ENCODE data around the gene IDH3G. TPM values are rescaled to one million over a fixed set of nuclear protein-coding genes. Genes with fewer than 3 reads are reported as not detected.

The IDH3G gene
- total RNA-seq, result 37.4 and 40.2 TPM in 2 replicates

DNA sequence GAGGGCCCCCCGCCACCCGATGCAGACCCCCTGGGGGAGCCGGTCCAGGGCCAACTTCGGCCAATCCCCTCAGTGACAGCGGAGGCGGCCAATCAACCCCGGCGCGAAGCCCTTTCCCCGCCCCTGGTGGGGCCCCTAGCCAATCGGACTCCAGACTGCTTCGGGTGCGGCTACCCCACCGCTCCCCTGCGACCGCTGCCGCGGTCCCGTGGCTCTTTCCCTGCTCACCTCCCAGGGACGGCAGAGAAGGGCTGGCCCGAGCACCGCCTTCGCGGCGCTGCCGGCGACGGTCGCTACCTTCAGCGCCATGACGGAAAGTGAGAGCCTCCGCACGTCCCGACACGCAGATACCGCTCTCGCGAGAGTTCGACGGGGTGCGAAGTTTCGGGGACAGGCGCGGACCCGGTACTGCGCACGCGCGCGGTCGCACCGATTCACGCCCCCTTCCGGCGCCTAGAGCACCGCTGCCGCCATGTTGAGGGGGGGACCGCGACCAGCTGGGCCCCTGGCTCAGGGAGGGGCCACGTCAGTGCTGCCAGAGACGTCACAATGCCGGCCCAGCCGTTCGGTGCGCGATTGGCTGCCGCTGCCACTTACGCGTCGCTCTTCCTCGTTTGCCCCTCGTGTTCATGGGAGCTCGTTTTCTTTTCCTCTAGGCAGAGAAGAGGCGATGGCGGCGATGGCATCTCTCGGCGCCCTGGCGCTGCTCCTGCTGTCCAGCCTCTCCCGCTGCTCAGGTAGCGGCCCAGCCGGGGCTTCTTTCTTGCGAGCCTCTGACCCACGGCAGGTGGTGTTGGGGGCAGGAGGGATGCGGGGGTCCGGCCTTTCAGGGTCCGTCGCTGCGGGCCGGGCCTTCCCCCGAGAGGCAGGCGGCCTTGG lies at the start of gene IDH3G, which contains the start of gene SSR4:
Gene IDH3G (minus strand): TSS at position 358 of the 879 bp plus-strand sequence. CDS start 49 bp downstream, at position 309.
Gene SSR4 (plus strand): TSS at position 651 of the 879 bp plus-strand sequence. CDS start 20 bp downstream, at position 671.
- TF ChIP-seq, protein P1, sequence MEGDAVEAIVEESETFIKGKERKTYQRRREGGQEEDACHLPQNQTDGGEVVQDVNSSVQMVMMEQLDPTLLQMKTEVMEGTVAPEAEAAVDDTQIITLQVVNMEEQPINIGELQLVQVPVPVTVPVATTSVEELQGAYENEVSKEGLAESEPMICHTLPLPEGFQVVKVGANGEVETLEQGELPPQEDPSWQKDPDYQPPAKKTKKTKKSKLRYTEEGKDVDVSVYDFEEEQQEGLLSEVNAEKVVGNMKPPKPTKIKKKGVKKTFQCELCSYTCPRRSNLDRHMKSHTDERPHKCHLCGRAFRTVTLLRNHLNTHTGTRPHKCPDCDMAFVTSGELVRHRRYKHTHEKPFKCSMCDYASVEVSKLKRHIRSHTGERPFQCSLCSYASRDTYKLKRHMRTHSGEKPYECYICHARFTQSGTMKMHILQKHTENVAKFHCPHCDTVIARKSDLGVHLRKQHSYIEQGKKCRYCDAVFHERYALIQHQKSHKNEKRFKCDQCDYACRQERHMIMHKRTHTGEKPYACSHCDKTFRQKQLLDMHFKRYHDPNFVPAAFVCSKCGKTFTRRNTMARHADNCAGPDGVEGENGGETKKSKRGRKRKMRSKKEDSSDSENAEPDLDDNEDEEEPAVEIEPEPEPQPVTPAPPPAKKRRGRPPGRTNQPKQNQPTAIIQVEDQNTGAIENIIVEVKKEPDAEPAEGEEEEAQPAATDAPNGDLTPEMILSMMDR (IDR thresholded peaks at IDR 0.05; ENCODE audit: insufficient read depth, low read depth, low read length), result no peak
- DNase-seq (ENCODE audit: low read depth), result peak; percentile 95
- peak within 1 kb of the TSS; percentile 82 for H3K4me3 ChIP-seq (ENCODE audit: low read depth, low read length)

DNA sequence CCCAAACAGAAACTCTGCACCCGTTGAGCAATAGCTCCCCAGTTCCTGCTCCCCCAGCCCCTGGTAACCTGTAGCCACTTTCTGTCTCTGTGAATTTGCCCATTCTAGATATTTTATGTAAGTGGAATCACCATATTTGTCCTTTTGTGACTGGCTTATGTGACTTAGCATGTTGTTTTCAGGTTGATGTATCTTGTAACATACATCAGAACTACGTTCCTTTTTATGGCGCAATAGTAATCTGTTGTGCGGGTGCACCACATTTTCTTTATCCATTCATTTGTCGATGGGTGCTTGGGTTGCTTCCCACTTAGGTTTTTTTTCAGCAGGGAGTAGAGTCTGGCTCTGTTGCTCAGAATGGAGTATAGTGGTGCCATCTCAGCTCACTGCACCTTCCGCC lies 42.7 kb upstream of the IDH3G start:
- TF ChIP-seq, protein P1 (IDR thresholded peaks at IDR 0.05; ENCODE audit: insufficient read depth, low read depth, low read length), result no peak
- no peak overlapping the region for H3K4me3 ChIP-seq (ENCODE audit: low read depth, low read length)
- DNase-seq (ENCODE audit: low read depth), result no peak

DNA sequence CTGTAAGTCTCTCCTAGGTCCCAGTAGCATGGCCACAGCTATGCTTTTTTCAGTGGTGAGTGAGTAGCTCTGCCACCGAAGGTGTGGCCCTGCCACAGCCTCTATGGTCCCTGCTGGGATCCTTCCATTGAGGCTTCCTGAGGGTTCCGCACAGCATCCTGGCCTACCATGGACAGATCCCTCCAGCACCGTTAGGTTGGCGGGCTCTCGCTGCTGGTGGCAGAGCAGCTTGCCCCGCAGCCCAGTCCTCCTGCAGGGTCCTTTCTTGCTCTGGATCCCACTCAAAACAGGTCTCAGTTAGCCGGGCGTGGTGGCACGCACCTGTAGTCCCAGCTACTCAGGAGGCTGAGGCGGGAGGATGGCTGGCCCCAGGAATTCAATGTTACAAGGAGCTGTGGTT lies 38.6 kb upstream of the IDH3G start:
- DNase-seq (ENCODE audit: low read depth), result no peak
- TF ChIP-seq, protein P1 (IDR thresholded peaks at IDR 0.05; ENCODE audit: insufficient read depth, low read depth, low read length), result no peak
- no peak overlapping the region for H3K4me3 ChIP-seq (ENCODE audit: low read depth, low read length)

DNA sequence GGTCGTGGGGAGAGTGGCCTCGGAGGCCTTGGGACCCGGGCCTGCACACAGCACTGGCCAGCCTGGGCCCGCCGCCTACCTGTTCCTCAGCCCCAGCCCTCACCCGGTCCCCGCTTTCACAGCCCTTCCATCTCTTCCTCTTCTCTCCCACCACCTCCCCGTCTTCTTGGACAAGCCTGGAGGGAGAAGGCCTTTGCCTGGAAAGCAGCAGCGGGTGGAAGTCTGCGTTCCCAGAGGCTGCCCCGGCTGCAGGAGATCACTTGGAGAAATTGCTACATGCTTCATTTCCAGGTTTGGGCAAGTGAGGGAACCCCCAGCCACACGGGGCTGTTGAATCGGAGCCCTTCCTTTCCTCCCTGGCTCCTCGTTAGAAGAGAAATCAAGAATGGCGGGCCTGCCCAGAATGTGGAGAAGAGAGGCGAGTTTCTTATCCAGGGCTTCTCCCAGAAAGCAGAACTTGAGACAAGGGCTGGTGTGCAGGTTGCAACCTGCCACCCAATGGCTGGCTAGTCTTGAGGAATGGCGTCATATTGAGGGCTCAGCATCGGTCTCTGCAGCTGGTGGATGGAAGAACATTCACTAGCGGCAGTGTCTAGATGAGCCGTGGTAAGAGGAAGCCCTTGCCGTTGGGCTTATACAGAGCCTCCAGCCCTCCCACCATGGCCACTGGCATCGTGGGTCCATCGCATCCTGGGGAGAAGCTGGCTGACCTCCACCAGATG lies 37.4 kb upstream of the IDH3G start:
- H3K4me3 ChIP-seq (ENCODE audit: low read depth, low read length), result no peak overlapping the region
- TF ChIP-seq, protein P1 (IDR thresholded peaks at IDR 0.05; ENCODE audit: insufficient read depth, low read depth, low read length), result no peak
- DNase-seq (ENCODE audit: low read depth), result no peak

DNA sequence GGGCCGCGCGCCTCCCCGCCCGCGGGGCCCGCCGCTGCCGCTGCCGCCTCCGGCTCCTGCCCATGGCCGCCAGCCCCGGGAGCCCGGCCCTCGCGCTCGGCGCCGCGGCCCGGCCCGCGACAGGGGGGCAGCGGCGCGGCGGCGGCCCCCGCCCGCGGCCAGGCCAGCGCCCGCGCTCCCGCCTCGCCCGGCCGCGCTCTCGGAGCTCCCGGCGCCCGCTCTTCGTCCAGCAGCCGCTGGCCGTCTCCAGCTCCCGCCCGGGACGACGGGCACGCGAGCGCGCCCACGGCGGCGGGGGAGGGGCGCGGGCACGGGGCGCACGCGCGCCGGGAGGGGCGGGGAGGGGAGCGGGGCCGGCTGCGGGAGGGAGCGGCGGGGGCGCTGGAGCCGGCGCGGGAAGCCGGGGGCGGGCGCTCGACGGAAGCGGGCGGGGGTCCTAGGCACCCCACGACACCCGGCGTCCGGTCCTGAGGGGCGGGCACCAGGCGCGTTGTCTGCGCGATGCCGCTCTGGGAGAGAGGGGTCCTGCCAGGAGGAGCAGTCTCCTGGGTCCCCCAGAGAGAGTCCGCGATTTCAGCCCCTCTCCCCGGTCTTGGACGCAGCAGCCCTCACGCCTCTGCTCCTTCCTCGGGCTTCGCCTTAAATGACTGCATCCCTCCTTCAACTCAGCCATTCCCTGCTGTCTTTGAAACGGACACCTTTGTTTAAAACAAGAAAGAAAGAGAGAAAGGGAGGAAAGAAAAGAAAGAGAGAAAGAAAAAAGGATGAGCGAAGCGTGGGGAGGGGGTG lies 36.7 kb upstream of the IDH3G start:
- no peak for DNase-seq (ENCODE audit: low read depth)
- H3K4me3 ChIP-seq (ENCODE audit: low read depth, low read length), result no peak overlapping the region
- TF ChIP-seq, protein P1 (IDR thresholded peaks at IDR 0.05; ENCODE audit: insufficient read depth, low read depth, low read length), result no peak
